ENCODE results near the gene JAG2. TPM values are rescaled to one million over a fixed set of nuclear protein-coding genes. Genes with fewer than 3 reads are reported as not detected.

The JAG2 gene
- total RNA-seq, 2 donors from 2014 or later: 0.55 to 1.2 TPM

DNA sequence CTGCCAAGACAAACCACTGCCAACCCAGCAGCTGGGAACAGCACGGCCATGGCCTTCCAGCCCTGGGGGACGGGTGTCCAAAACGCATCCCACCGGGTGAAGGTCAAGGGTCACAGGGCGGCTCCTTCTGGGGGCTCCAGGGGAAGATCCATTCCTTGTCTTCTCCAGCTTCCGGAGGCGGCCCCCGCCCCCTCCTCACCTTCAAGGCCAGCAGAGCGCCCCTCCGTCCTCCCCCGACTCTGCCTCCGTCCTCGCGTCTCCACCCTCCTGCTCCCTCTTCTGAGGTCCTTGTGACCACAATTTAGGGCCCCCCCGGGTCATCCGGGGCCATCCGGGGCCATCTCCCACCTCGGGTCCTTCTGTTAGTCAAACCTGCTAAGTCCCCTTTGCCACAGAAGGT, 16.4 kb upstream of the JAG2 start:
- no peak for DNase-seq
- Mint-ChIP-seq H3K36me3 (ENCODE audit: low read depth) (no peaks in the 10 kb centered on the region), H3K27me3 (peaks cover 17% of the 10 kb centered on the region), H3K4me3 (no peak overlapping the region), H3K4me1 (peaks cover 5% of the 10 kb centered on the region), H3K27ac (no peak overlapping the region)
- no peaks in the 10 kb centered on the region for H3K9me3 ChIP-seq (ENCODE audit: control insufficient read depth, low read length, poor library complexity, severe bottlenecking)
- no peak for ATAC-seq

DNA sequence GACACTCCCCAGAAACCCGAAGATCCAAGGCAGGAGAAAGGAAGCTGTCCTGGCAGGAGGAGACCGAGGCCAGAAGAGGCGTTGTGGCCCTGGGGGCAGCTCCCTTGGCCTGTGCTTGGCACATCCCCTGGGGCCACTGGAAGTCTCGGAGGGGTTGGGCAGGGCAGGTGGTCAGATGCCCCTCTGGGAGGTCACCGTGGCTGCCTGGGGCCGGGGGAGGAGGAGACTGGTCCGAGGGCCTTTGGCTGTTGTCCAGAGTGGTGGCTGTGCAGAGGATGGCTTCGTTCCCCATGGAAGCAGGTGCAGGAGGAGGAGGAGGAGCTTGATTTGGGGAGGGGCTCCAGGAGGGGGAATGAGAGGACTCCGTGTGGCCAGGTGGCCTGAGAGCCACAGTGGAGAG, 15.9 kb upstream of the JAG2 start:
- DNase-seq (no peak), ATAC-seq (no peak)
- Mint-ChIP-seq H3K36me3 (ENCODE audit: low read depth) (no peaks in the 10 kb centered on the region), H3K4me3 (no peak overlapping the region), H3K4me1 (peaks cover 3% of the 10 kb centered on the region), H3K27me3 (peaks cover 13% of the 10 kb centered on the region), H3K27ac (no peak overlapping the region)
- H3K9me3 ChIP-seq (ENCODE audit: control insufficient read depth, low read length, poor library complexity, severe bottlenecking): no peaks in the 10 kb centered on the region

DNA sequence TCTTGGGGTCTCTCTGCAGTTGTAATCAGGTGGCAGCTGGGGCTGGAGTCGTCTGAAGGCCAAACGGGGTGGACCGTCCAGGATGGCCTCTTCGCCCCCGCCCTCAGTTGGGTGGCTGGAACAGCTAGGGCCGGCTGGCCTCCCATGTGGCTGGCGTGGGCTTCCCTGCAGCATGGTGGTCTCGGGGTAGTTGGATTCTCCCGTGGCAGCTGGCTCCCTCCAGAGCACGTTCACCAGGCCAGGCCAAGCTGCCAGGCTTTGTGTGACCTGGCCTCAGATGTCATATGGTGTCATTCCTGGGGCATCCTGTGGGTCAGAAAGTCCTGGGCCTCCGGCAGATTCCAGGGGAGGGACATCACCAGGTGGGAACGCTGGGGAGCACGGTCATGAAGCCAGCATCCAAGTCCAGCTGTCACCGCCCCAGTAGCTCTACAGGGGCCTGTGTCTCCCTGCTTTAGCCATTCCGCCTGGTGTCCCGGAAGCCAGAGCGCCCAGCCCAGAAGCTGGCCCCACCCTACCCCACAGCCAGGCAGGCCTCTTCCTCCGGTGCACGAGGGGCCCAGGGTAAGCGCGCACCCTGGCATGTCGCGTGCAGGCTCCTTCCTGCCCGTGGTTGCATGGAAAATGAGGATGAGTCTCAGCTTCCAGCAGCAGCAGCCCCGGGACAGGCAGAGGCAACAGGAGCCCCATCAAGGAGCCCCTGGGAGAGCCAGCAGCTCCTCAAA, 13.9 kb upstream of the JAG2 start:
- Mint-ChIP-seq H3K27ac (no peak overlapping the region), H3K36me3 (ENCODE audit: low read depth) (no peaks in the 10 kb centered on the region), H3K4me3 (peak overlapping the region; percentile 41), H3K4me1 (peaks cover 3% of the 10 kb centered on the region), H3K27me3 (no peaks in the 10 kb centered on the region)
- DNase-seq: no peak
- no peaks in the 10 kb centered on the region for H3K9me3 ChIP-seq (ENCODE audit: control insufficient read depth, low read length, poor library complexity, severe bottlenecking)
- no peak for ATAC-seq

DNA sequence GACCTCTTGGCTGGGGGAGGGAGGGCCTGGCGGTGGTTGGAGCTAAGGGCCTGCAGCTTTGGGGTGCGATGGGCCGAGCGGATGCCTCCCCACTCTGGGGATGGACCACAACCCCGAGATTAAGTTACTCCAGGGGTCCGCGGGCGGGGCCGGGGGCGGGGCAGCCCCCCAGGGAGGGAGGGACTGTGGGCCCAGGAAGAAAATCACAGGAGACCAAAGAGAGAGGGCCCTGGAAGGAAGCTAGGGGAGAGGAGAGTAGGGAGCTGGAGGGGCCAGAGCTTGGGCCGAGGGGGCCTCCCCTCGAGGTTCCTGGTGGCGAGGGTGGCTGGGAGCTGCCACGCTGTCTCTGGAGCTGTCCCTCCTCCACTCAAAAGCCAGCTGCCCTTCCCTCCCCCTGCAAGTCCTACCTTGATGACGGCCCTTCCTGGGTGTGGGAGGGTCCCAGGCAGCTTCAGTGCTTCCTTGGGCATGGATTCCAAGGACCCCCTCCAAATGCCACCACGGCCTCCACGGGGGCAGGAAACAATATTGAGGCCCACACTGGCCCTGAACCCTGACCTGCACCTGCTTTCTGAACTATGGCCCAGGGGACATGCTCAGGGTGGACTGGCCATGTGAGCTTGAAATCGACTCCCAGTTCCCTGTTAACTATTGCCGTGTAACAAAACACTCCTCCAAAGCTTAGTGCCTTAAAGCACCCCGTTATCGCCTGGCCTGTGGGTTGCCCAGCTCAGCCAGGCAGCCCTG, 13.1 kb upstream of the JAG2 start:
- H3K4me1 Mint-ChIP-seq: peaks cover 3% of the 10 kb centered on the region
- no peaks in the 10 kb centered on the region for H3K27me3 Mint-ChIP-seq
- H3K36me3 Mint-ChIP-seq (ENCODE audit: low read depth): no peaks in the 10 kb centered on the region
- H3K4me3 Mint-ChIP-seq: peak overlapping the region; percentile 41
- no peak for DNase-seq
- H3K27ac Mint-ChIP-seq: no peak overlapping the region
- H3K9me3 ChIP-seq (ENCODE audit: control insufficient read depth, low read length, poor library complexity, severe bottlenecking): no peaks in the 10 kb centered on the region
- ATAC-seq: no peak

DNA sequence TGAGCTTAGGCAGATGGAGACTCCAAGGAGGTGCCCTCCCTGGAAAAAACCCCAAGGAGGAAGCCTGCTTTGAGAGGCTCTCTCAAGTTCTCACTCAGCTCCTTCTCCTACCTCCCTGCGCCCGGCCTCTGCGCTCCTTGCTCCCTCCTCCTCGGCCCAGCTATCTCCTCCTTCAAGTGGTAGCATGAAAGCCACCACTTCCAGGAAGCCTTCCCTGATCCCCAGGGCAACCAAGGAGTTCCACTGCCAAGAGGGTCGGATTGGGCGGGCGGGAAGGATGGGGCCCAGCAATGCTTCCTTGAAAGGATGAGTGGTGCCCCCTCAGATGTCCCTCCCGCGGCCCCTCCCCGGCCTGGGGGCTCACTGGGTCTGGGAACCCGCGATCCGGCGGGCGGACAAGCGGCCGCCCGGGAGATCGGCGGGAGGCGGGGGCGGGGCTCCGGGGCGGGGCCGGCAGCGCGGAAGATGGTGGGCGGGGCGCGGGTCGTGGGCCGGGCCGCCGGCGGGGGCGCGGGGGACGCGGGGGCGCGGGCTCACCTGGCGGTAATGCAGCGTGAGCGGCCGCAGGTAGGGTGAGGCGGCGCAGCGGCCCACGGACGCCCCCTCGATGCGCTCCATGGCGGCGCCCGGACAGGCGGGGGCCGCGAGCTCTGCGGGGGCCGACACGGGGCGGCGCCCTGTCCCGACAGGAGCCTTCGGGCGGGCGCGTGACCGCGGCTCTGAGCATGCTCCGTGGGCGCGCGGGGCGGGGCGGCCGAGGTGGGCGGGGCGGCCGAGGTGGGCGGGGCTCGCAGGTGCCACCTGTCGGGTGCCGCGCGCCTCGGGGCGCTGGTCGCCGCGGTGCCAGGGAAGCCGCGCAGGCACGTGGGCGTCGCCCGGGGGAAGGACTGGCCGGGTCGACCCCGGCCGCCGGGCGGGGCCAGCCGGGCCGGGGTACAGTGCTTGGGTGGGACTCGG, 12.3 kb upstream of the JAG2 start, which contains the start of gene NUDT14:
Gene NUDT14 (minus strand): TSS at position 721 of the 957 bp plus-strand sequence. CDS start 103 bp downstream, at position 618.
- H3K36me3 Mint-ChIP-seq (ENCODE audit: low read depth): no peaks in the 10 kb centered on the region
- H3K27me3 Mint-ChIP-seq: no peaks in the 10 kb centered on the region

DNA sequence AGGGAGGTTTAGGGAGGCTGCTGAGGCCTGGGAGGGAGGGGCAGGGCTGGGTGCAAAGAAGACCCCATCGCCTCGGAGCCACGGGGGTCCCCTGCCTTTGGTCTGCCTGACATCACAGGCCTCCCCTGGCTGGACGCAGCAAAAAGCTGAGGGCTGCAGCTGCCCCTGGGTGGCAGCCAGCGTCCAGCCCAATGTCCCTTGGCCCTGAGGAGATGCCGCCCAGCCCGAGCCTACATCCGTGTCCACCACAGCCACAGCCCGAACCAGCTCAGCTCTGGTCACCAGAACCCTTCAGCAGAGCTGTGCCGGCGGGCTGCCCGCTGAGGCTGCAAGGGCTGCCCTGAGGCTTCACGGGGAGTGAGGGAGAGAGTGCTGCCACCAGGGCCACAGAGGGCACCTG, 10.6 kb upstream of the JAG2 start:
- Mint-ChIP-seq H3K4me3 (no peak overlapping the region), H3K27me3 (no peaks in the 10 kb centered on the region), H3K36me3 (ENCODE audit: low read depth) (no peaks in the 10 kb centered on the region), H3K4me1 (peaks cover 13% of the 10 kb centered on the region), H3K27ac (no peak overlapping the region)
- ATAC-seq: no peak
- H3K9me3 ChIP-seq (ENCODE audit: control insufficient read depth, low read length, poor library complexity, severe bottlenecking): no peaks in the 10 kb centered on the region
- no peak for DNase-seq

More for the DNA sequence above, 12.3 kb upstream of the JAG2 start, which contains the start of gene NUDT14:
- peak; percentile 81 to 89 (median 82) for DNase-seq
- H3K4me3 Mint-ChIP-seq: peak within 1 kb of the TSS; percentile 82
- H3K9me3 ChIP-seq (ENCODE audit: control insufficient read depth, low read length, poor library complexity, severe bottlenecking): no peaks in the 10 kb centered on the region
- no peak within 1 kb of the TSS for H3K27ac Mint-ChIP-seq
- peaks cover 3% of the 10 kb centered on the region for H3K4me1 Mint-ChIP-seq
- ATAC-seq: peak; percentile 93

DNA sequence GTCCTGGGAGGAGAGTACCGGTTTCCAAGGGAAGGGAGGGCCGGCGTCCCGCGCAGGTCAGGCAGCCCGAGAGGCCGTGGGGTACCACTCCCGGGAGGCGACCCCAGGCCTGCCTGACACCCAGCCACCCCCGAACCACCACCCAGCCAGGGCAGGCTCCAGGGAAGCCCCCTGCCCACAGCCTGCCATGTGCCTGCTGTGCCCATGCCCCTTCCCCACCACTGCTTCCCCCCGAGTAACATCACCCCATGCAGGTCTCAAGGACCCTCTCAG, 10.2 kb upstream of the JAG2 start:
- ATAC-seq (no peak), DNase-seq (no peak)
- peak overlapping the region; percentile 25 for H3K4me3 Mint-ChIP-seq
- no peaks in the 10 kb centered on the region for H3K36me3 Mint-ChIP-seq (ENCODE audit: low read depth)
- no peak overlapping the region for H3K27ac Mint-ChIP-seq
- no peaks in the 10 kb centered on the region for H3K9me3 ChIP-seq (ENCODE audit: control insufficient read depth, low read length, poor library complexity, severe bottlenecking)
- H3K4me1 Mint-ChIP-seq: peaks cover 14% of the 10 kb centered on the region
- no peaks in the 10 kb centered on the region for H3K27me3 Mint-ChIP-seq

DNA sequence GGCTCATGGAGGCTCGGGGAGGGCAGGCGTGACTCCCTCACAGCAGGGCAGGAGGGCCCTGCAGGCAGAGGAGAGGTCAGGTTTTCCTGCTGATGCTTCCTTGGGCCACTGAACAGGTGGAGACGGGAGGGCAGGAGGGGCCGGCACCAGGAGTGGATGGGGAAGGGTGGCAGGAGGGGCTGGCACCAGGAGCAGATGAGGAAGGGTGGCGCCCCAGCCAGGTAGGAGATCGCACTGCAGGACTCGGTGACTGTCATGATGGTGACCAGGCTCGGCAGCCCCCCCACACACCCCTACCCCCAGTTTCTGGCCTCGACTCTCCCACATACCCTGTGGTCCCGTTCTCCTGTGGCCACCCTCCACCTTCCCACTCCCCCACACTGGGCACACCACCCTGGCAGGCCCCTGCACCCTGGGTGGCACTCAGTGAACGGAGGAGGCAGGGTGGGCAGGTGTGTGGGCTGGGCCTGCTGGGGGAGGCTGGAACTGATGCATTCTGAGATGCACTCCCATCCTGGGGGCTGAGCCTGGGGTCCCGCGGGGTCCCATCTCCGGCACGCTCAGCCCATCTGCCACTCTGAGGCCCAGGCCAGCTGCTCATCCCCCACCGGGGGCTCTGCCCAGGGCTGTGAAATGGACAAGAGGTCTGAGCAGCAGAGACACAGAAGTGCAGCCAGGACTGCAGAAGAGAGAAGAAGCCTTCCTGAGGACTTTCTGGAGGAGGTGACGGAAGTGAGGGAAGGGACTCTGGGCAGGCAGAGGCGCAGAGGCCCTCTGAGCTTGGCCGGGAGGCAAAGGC, 9.7 kb upstream of the JAG2 start:
- DNase-seq (no peak), ATAC-seq (no peak)
- no peak overlapping the region for H3K27ac Mint-ChIP-seq
- peak overlapping the region; percentile 25 for H3K4me3 Mint-ChIP-seq
- no peaks in the 10 kb centered on the region for H3K36me3 Mint-ChIP-seq (ENCODE audit: low read depth)
- H3K27me3 Mint-ChIP-seq: no peaks in the 10 kb centered on the region
- no peaks in the 10 kb centered on the region for H3K9me3 ChIP-seq (ENCODE audit: control insufficient read depth, low read length, poor library complexity, severe bottlenecking)
- H3K4me1 Mint-ChIP-seq: peaks cover 14% of the 10 kb centered on the region

DNA sequence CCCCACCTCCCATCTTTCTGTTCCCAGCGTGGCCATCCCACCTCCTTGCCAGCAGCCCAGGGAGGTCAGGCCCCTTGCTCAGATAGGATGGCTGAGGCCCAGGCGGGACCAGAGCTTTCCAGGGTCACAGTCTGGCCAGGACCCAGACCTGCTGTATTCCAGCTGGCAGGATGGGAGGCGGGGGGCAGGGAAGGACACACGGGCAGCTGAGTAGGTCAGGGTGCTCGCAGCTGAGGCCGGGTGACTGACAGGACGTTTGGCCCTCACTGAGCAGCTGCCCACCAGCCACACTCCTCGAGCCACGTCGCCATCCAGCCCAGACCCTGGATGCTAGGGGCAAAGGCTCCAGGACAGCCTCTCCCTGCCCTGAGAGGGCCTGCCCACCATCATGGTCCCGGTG, 8.5 kb upstream of the JAG2 start:
- no peak for ATAC-seq
- Mint-ChIP-seq H3K27me3 (peaks cover under 1% of the 10 kb centered on the region), H3K36me3 (ENCODE audit: low read depth) (no peaks in the 10 kb centered on the region), H3K4me1 (peaks cover 11% of the 10 kb centered on the region), H3K4me3 (no peak overlapping the region), H3K27ac (no peak overlapping the region)
- DNase-seq: no peak
- no peaks in the 10 kb centered on the region for H3K9me3 ChIP-seq (ENCODE audit: control insufficient read depth, low read length, poor library complexity, severe bottlenecking)

DNA sequence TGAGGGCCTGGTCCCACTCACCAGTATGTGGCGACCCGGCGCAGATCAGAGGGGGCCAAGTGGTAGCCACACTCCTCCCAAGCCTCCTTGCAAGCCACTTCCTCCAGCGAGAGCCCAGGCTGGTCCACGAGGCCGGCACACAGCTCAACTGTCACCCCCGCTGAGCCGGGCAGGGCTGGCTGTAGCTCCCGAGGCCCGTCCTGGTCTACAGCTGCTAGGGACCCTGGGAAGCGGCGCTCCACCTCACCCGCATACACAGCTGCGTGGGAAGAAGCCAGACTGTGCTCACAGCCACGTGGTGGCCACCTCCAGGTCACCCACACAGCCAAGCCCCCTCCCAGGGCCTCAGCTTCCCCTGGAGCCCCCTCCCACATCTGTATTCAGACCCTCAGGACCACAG, 7.9 kb upstream of the JAG2 start:
- no peak overlapping the region for H3K27ac Mint-ChIP-seq
- no peaks in the 10 kb centered on the region for H3K36me3 Mint-ChIP-seq (ENCODE audit: low read depth)
- H3K4me3 Mint-ChIP-seq: no peak overlapping the region
- no peak for ATAC-seq
- peaks cover 6% of the 10 kb centered on the region for H3K27me3 Mint-ChIP-seq
- no peak for DNase-seq
- H3K9me3 ChIP-seq (ENCODE audit: control insufficient read depth, low read length, poor library complexity, severe bottlenecking): no peaks in the 10 kb centered on the region
- H3K4me1 Mint-ChIP-seq: peaks cover 14% of the 10 kb centered on the region

DNA sequence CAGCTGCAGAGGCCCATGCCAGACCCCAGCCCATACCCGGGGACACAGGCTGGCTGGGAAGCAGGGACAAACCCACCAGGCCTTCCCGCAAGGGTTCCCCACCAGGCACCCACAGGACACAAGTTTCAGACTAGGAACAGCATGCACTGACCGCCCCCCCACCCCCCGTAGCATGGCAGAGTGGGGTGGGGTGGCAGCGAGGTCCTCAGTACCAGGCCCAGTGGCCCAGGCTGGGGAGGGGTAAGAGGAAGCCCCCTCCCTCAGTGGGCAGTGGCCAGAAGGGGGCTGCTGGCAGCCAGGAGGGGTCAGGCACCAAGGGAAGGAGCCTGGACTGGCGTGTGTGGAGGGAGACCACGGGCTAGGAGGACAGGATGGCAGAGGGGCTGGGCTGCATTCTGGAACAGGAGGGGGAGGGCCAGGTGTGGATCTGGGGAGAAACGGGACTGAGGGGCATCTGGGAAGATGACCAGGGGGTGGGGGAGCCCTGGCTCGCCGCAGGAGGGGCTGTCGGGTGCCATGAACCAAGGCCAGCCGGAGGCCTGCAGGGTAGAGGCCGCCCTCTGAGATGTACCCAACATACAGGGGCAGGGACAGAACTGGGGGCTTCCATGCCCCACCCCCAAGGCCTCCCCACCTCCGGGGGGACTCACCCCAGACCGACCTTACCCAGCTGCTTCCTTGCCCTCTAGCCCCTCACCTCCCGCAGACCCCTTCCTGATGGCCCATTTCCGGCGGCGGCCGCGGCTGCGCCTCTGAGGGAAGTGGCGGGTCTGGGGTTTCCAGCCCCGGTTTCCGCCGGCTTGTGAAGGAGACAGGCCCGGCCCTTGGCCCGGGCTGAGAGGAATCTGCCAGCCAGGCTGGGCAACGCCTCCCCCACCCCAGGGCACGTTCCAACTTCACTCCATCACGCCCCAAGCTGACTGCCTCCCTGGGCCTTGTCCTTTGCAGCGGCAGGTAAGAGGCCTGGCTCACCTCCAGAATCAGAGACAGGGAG, 5.6 kb upstream of the JAG2 start:
- Mint-ChIP-seq H3K27me3 (peaks cover 18% of the 10 kb centered on the region), H3K4me1 (peaks cover 14% of the 10 kb centered on the region), H3K4me3 (peak overlapping the region; percentile 25), H3K36me3 (ENCODE audit: low read depth) (no peaks in the 10 kb centered on the region), H3K27ac (peak overlapping the region; percentile 81)
- no peaks in the 10 kb centered on the region for H3K9me3 ChIP-seq (ENCODE audit: control insufficient read depth, low read length, poor library complexity, severe bottlenecking)
- peak; percentile 74 for ATAC-seq
- DNase-seq: peak in 1 of 3 donors; percentile 25

DNA sequence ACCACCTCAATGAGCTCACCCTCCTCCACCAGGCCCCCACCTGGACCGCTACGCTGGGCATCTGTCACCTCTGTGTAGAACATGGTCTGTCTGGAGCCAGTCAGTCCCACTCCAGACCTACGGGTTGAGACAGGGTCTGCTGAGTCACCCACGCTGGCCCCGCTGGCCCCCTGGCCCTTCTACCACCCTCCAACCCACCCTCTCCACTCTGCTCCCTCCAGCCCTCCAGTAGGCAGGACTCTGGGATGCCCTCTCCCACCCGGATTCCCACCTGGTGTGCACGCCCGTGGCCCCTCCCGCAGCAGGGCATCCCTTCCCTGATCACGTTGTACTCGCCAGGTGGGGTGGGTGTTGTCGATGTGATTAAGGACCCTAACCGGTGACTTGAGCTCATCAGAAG, 4.6 kb upstream of the JAG2 start:
- no peak for ATAC-seq

More for the DNA sequence above, 4.6 kb upstream of the JAG2 start:
- Mint-ChIP-seq H3K4me1 (peaks cover 14% of the 10 kb centered on the region), H3K27ac (no peak overlapping the region), H3K27me3 (peaks cover 18% of the 10 kb centered on the region), H3K36me3 (ENCODE audit: low read depth) (no peaks in the 10 kb centered on the region), H3K4me3 (no peak overlapping the region)
- H3K9me3 ChIP-seq (ENCODE audit: control insufficient read depth, low read length, poor library complexity, severe bottlenecking): no peaks in the 10 kb centered on the region
- DNase-seq: no peak
